SK-N-SH (cell line): Measurements from ENCODE around the gene SAE1. TPM values are rescaled to one million over a fixed set of nuclear protein-coding genes. Genes with fewer than 3 reads are reported as not detected.

Experiments used
- CTCF ChIA-PET: fragments of 300-600, 350-600 bp; formaldehyde crosslinking; extraction: SDS; loops from one replicate; lab custom pipeline; 2021; lab: Yijun Ruan, JAX
- POLR2A ChIA-PET: fragments of 350-600 bp; sonication (Branson Sonifier 250); formaldehyde crosslinking; extraction: SDS; loops from one replicate; lab custom pipeline; 2020; ENCODE audit warnings: antibody characterized with exemption, inconsistent platforms; lab: Yijun Ruan, JAX
- DNase-seq: peaks from one replicate; pipeline ENCODE4 v3.0.0; 2012
- H2AFZ ChIP-seq: fragments of 200-600 bp; sonication (generic); 2 replicates; pipeline ENCODE4 v1.8.1; 2016; ENCODE audit warnings: antibody characterized with exemption, mild to moderate bottlenecking, low read depth
- H3F3A ChIP-seq: fragments of 200-600 bp; sonication (generic); replicated peaks from 2 replicates; pipeline ENCODE3; 2016; ENCODE audit warnings: antibody characterized with exemption, mild to moderate bottlenecking; ENCODE audit not compliant: insufficient read depth
- H3K27ac ChIP-seq, 2 experiments: fragments of 200-500 bp in 1 of 2; fragments of 200-600 bp in 1 of 2; sonication (Bioruptor generic) in 1 of 2; sonication (generic), shearing (Covaris generic) in 1 of 2; 2 replicates each; pipeline versions ENCODE4 v1.5.1 to v1.6.1; 2014 to 2016; ENCODE audit warnings: low read depth in 2 of 2, inconsistent platforms in 1 of 2, low read length in 1 of 2, mild to moderate bottlenecking in 1 of 2, mixed read lengths in 1 of 2
- H3K27me3 ChIP-seq: fragments of 200-600 bp; sonication (generic), shearing (Covaris generic); 2 replicates; pipeline ENCODE4 v1.6.1; 2016; ENCODE audit warnings: mixed run types; ENCODE audit not compliant: insufficient read depth
- H3K36me3 ChIP-seq, 2 experiments: fragments of 200-500 bp in 1 of 2; fragments of 200-600 bp in 1 of 2; sonication (Bioruptor generic) in 1 of 2; sonication (generic) in 1 of 2; replicated peaks in 1 of 2; 2 replicates each; pipeline versions ENCODE3 to v1.5.1; 2014 to 2016; ENCODE audit warnings: low read length in 1 of 2, mild to moderate bottlenecking in 1 of 2; ENCODE audit not compliant: insufficient read depth in 2 of 2, control insufficient read depth in 1 of 2
- H3K4me1 ChIP-seq, 2 experiments: fragments of 200-500 bp in 1 of 2; fragments of 200-600 bp in 1 of 2; sonication (Bioruptor generic) in 1 of 2; sonication (generic), shearing (Covaris generic) in 1 of 2; 2 replicates each; pipeline versions ENCODE4 v1.5.1 to v1.6.1; 2014 to 2016; ENCODE audit warnings: low read depth in 1 of 2, low read length in 1 of 2, mixed run types in 1 of 2; ENCODE audit not compliant: insufficient read depth in 2 of 2, control insufficient read depth in 1 of 2
- H3K4me2 ChIP-seq: fragments of 200-600 bp; sonication (generic), shearing (Covaris generic); 2 replicates; pipeline ENCODE4 v1.6.1; 2017; ENCODE audit warnings: mixed run types
- H3K4me3 ChIP-seq, 2 experiments: fragments of 200-500 bp in 1 of 2; fragments of 200-600 bp in 1 of 2; sonication (Bioruptor generic) in 1 of 2; sonication (generic), shearing (Covaris generic) in 1 of 2; 2 replicates each; pipeline versions ENCODE4 v1.5.1 to v1.8.1; 2014 to 2016; ENCODE audit warnings: low read depth in 2 of 2, inconsistent platforms in 1 of 2, low read length in 1 of 2, mild to moderate bottlenecking in 1 of 2, mixed read lengths in 1 of 2, moderate library complexity in 1 of 2
- H3K79me2 ChIP-seq: fragments of 200-600 bp; sonication (generic); 2 replicates; pipeline ENCODE4 v1.8.1; 2017; ENCODE audit warnings: mild to moderate bottlenecking; ENCODE audit not compliant: insufficient read depth
- H3K9ac ChIP-seq: fragments of 200-600 bp; sonication (generic); 2 replicates; pipeline ENCODE4 v1.6.1; 2017; ENCODE audit warnings: mixed run types
- H3K9me2 ChIP-seq: fragments of 200-600 bp; sonication (generic); 2 replicates; pipeline ENCODE4 v1.6.1; 2017; ENCODE audit warnings: mixed run types
- H3K9me3 ChIP-seq: fragments of 200-600 bp; sonication (generic); 2 replicates; pipeline ENCODE4 v1.6.1; 2017; ENCODE audit warnings: mixed run types, mild to moderate bottlenecking, moderate library complexity
- H4K20me1 ChIP-seq: fragments of 200-600 bp; sonication (generic); 2 replicates; pipeline ENCODE4 v1.6.1; 2017; ENCODE audit warnings: mild to moderate bottlenecking, mixed run types; ENCODE audit not compliant: insufficient read depth
- CHD2 ChIP-seq: fragments of 150-350 bp; IDR thresholded peaks from 2 replicates; pipeline ENCODE4 v1.6.1; 2018; ENCODE audit warnings: low read length; ENCODE audit not compliant: partially characterized antibody
- ELF1 ChIP-seq: IDR thresholded peaks from 2 replicates; pipeline ENCODE4 v1.4.0; 2012
- EP300 ChIP-seq, 2 experiments: IDR thresholded peaks; 2 replicates each; pipeline versions ENCODE4 v1.4.0 to v1.6.1; 2012; ENCODE audit warnings: borderline replicate concordance in 1 of 2, low read depth in 1 of 2, low read length in 1 of 2
- FOSL2 ChIP-seq: IDR thresholded peaks from 2 replicates; pipeline ENCODE4 v1.4.0; 2012; ENCODE audit warnings: low read depth, mild to moderate bottlenecking, moderate library complexity, borderline replicate concordance
- FOXM1 ChIP-seq: IDR thresholded peaks from 2 replicates; pipeline ENCODE4 v1.4.0; 2012; ENCODE audit warnings: low read depth, mild to moderate bottlenecking
- GABPA ChIP-seq: IDR thresholded peaks from 2 replicates; pipeline ENCODE4 v1.4.0; 2012; ENCODE audit warnings: low read depth, mild to moderate bottlenecking
- JUND ChIP-seq: IDR thresholded peaks from 2 replicates; pipeline ENCODE4 v1.4.0; 2012
- MXI1 ChIP-seq: IDR thresholded peaks from 2 replicates; pipeline ENCODE4 v1.6.1; 2012; ENCODE audit warnings: mild to moderate bottlenecking, low read depth, low read length, improper control_type of control experiment
- NFIC ChIP-seq: IDR thresholded peaks from 2 replicates; pipeline ENCODE4 v1.4.0; 2012; ENCODE audit warnings: borderline replicate concordance
- NRF1 ChIP-seq: IDR thresholded peaks from 2 replicates; pipeline ENCODE4 v1.6.1; 2012; ENCODE audit warnings: low read depth, mild to moderate bottlenecking, low read length
- POLR2AphosphoS5 ChIP-seq: IDR thresholded peaks from 2 replicates; pipeline ENCODE4 v1.6.1; 2012; ENCODE audit warnings: low read depth, low read length
- SIN3A ChIP-seq: IDR thresholded peaks from 2 replicates; pipeline ENCODE4 v1.6.1; 2012; ENCODE audit warnings: low read depth, mild to moderate bottlenecking, low read length, moderate library complexity, borderline replicate concordance
- SMC3 ChIP-seq: IDR thresholded peaks from 2 replicates; pipeline ENCODE4 v1.6.1; 2012; ENCODE audit warnings: low read depth, low read length, improper control_type of control experiment
- TAF1 ChIP-seq: IDR thresholded peaks from 2 replicates; pipeline ENCODE4 v1.6.1; 2012; ENCODE audit warnings: low read depth, mild to moderate bottlenecking, low read length, moderate library complexity, borderline replicate concordance
- TCF12 ChIP-seq: IDR thresholded peaks from 2 replicates; pipeline ENCODE4 v1.4.0; 2012
- YY1 ChIP-seq: IDR thresholded peaks from 2 replicates; pipeline ENCODE4 v1.4.0; 2012; ENCODE audit warnings: low read depth, mild to moderate bottlenecking
- WGBS: methylation state at CpG from one replicate; pipeline ENCODE4 v1.1.6; 2017; ENCODE audit warnings: low lambda C conversion rate; 5-methylcytosine and 5-hydroxymethylcytosine counted together
- polyA plus RNA-seq, 3 experiments: library from polyadenylated mRNA; depleted of rRNA; stranded (reverse); fragments of >200 nt; gene quantifications; 2 replicates each; pipeline ENCODE4 v1.2.3, GENCODE V29; 2012
- TF ChIP-seq, protein P1 (sequence below): fragments of 150-350 bp; IDR thresholded peaks from 2 replicates; pipeline ENCODE4 v1.6.1; 2016; ENCODE audit warnings: mild to moderate bottlenecking, low read depth, low read length
- TF ChIP-seq, protein P2 (sequence below): fragments of 150-350 bp; IDR thresholded peaks from 2 replicates; pipeline ENCODE4 v1.6.1; 2017; ENCODE audit warnings: antibody characterized with exemption, low read length, low read depth, borderline replicate concordance
- TF ChIP-seq, protein P3 (sequence below): IDR thresholded peaks from 2 replicates; pipeline ENCODE4 v1.4.0; 2012; ENCODE audit warnings: low read depth, borderline replicate concordance
- TF ChIP-seq, protein P4 (sequence below): IDR thresholded peaks from 2 replicates; pipeline ENCODE4 v1.4.0; 2012; ENCODE audit warnings: low read depth, borderline replicate concordance

SAE1 gene
- polyA plus RNA-seq, 1 of the 3 experiments (the other 2 are of a cell fraction) = 123 TPM

GRCh38 chr19:47095476-47096099, 35.0 kb upstream of the SAE1 start:
- no peak overlapping the region for H3K9ac ChIP-seq
- H3K27ac ChIP-seq = no peak overlapping the region
- H4K20me1 ChIP-seq = peaks cover 61% of the 10 kb centered on the region
- no peaks in the 10 kb centered on the region for H3K9me3 ChIP-seq
- peaks cover 85% of the 10 kb centered on the region for H3K79me2 ChIP-seq
- no peaks in the 10 kb centered on the region for H3K9me2 ChIP-seq
- no peaks in the 10 kb centered on the region for H3K27me3 ChIP-seq
- peaks cover 19 to 21% of the 10 kb centered on the region in 2 experiments for H3K36me3 ChIP-seq
- no peak overlapping the region for H3K4me2 ChIP-seq
- 90% methylated on average over 9 of the region's 9 CpGs for WGBS
- no peak overlapping the region for H3K4me3 ChIP-seq
- peaks cover 0 to 2% of the 10 kb centered on the region in 2 experiments; a peak in 1 of 4 replicates for H3K4me1 ChIP-seq
- ChIA-PET CTCF (interaction anchor here (0.9 to 2.9 kb wide), 6 partner anchors 12 to 104 kb away, joined by 3 to 15 read pairs (median 4); no protein-coding TSS in a partner anchor), POLR2A (interaction anchor here (1.3 kb wide), 1 partner anchor 18 kb away, joined by 3 read pairs; the partner anchor contains the start of gene ZC3H4)
- TF ChIP-seq CHD2 (no peak), POLR2AphosphoS5 (no peak), FOXM1 (no peak), NFIC (no peak), NRF1 (no peak)
- TF ChIP-seq, protein P1, sequence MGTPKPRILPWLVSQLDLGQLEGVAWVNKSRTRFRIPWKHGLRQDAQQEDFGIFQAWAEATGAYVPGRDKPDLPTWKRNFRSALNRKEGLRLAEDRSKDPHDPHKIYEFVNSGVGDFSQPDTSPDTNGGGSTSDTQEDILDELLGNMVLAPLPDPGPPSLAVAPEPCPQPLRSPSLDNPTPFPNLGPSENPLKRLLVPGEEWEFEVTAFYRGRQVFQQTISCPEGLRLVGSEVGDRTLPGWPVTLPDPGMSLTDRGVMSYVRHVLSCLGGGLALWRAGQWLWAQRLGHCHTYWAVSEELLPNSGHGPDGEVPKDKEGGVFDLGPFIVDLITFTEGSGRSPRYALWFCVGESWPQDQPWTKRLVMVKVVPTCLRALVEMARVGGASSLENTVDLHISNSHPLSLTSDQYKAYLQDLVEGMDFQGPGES = no peak
- no peaks in the 10 kb centered on the region for H3F3A ChIP-seq
- no peak for DNase-seq
- no peak overlapping the region for H2AFZ ChIP-seq

DNA sequence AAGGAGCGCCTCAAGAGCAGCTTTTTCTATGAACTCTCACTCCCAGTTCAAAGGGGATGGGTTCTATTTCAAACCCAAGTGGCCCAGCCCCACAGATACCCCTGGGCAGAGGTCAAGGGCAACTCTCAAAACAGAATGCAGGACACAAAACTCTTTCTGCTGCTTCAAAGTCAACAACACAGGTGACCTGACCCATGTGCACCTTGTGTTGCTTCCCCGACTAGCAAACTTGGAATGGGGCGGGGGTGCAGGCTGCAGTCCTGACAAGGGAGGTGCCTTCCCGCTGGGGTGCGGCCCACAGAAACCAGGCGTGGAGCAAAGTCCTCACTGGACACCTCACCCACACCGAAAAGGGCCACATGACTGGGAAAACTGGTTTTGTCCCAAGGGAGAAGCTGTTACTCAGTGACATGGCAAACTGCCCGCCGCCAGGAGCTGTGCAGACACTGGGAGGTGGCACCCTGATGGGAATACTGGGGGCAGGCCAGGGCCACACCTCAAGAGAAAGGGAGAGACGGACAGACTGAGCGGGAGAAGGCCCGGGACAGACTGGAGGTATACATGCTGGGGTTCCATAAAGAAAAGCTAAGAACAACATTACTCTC, 34.4 kb upstream of the SAE1 start:
- Histone ChIP-seq H3K79me2 (peaks cover 91% of the 10 kb centered on the region), H3K27ac (no peak overlapping the region; a peak in 1 of 4 replicates), H4K20me1 (peaks cover 64% of the 10 kb centered on the region), H3K9me2 (no peaks in the 10 kb centered on the region), H2AFZ (no peak overlapping the region), H3K9ac (no peak overlapping the region), H3K36me3 (peaks cover 19 to 21% of the 10 kb centered on the region in 2 experiments), H3K4me1 (peaks cover 0 to 2% of the 10 kb centered on the region in 2 experiments; a peak in 1 of 4 replicates), H3K27me3 (no peaks in the 10 kb centered on the region), H3K9me3 (no peaks in the 10 kb centered on the region), H3F3A (no peaks in the 10 kb centered on the region), H3K4me2 (no peak overlapping the region), H3K4me3 (no peak overlapping the region)
- no peak for TF ChIP-seq SIN3A
- TF ChIP-seq EP300 (IDR thresholded peaks at IDR 0.05; ENCODE audit: borderline replicate concordance in 1 of 2, low read depth in 1 of 2, low read length in 1 of 2) = no peak
- no peak for TF ChIP-seq SMC3
- TF ChIP-seq TAF1 = no peak
- no peak for TF ChIP-seq CHD2
- no peak for TF ChIP-seq POLR2AphosphoS5
- no peak for TF ChIP-seq YY1
- TF ChIP-seq JUND = no peak
- no peak for TF ChIP-seq ELF1
- no peak for TF ChIP-seq GABPA
- no peak for TF ChIP-seq NFIC
- TF ChIP-seq TCF12 = no peak
- TF ChIP-seq, protein P2, sequence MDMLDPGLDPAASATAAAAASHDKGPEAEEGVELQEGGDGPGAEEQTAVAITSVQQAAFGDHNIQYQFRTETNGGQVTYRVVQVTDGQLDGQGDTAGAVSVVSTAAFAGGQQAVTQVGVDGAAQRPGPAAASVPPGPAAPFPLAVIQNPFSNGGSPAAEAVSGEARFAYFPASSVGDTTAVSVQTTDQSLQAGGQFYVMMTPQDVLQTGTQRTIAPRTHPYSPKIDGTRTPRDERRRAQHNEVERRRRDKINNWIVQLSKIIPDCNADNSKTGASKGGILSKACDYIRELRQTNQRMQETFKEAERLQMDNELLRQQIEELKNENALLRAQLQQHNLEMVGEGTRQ = no peak
- TF ChIP-seq, protein P3, sequence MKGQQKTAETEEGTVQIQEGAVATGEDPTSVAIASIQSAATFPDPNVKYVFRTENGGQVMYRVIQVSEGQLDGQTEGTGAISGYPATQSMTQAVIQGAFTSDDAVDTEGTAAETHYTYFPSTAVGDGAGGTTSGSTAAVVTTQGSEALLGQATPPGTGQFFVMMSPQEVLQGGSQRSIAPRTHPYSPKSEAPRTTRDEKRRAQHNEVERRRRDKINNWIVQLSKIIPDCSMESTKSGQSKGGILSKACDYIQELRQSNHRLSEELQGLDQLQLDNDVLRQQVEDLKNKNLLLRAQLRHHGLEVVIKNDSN = no peak
- TF ChIP-seq, protein P4, sequence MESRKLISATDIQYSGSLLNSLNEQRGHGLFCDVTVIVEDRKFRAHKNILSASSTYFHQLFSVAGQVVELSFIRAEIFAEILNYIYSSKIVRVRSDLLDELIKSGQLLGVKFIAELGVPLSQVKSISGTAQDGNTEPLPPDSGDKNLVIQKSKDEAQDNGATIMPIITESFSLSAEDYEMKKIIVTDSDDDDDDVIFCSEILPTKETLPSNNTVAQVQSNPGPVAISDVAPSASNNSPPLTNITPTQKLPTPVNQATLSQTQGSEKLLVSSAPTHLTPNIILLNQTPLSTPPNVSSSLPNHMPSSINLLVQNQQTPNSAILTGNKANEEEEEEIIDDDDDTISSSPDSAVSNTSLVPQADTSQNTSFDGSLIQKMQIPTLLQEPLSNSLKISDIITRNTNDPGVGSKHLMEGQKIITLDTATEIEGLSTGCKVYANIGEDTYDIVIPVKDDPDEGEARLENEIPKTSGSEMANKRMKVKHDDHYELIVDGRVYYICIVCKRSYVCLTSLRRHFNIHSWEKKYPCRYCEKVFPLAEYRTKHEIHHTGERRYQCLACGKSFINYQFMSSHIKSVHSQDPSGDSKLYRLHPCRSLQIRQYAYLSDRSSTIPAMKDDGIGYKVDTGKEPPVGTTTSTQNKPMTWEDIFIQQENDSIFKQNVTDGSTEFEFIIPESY = no peak
- no peak for TF ChIP-seq FOSL2
- TF ChIP-seq MXI1 = no peak
- ChIA-PET CTCF (interaction anchor here (1.0 to 2.9 kb wide), 5 partner anchors 12 to 82 kb away, joined by 3 to 15 read pairs (median 4); no protein-coding TSS in a partner anchor), POLR2A (interaction anchor here (0.6 to 1.3 kb wide), 4 partner anchors 8 to 40 kb away, joined by 3 read pairs; partner anchors contain the start of gene ZC3H4)
- WGBS = 89% methylated on average over 12 of the region's 12 CpGs
- no peak for DNase-seq
